ENCODE results near the gene HOXA10.

The HOXA10 gene

GRCh38 chr7:27165089-27165995 is 8.8 kb downstream of the HOXA10 start, which contains the start of gene HOXA9:
TSS of gene HOXA9 (minus strand) at chr7:27165537. CDS start at chr7:27165457, 80 bp downstream.
- no peak for DNase-seq

GRCh38 chr7:27164367-27165088 is 9.6 kb downstream of the HOXA10 start:
- DNase-seq: no peak

- no peak for DNase-seq
Observed at GRCh38 chr7:27164045-27164366, 10.1 kb downstream of the HOXA10 start.

GRCh38 chr7:27163288-27164044 is 10.7 kb downstream of the HOXA10 start:
- DNase-seq: no peak

- DNase-seq: no peak
Observed at GRCh38 chr7:27162561-27163287, 11.4 kb downstream of the HOXA10 start.

GRCh38 chr7:27161721-27162560 is 12.2 kb downstream of the HOXA10 start:
- DNase-seq: no peak

GRCh38 chr7:27161214-27161720 is 12.9 kb downstream of the HOXA10 start:
- no peak for DNase-seq

GRCh38 chr7:27160546-27161213 is 13.4 kb downstream of the HOXA10 start:
- peak; percentile 71 to 74 for DNase-seq

GRCh38 chr7:27160145-27160545 is 14.0 kb downstream of the HOXA10 start:
- DNase-seq: no peak

GRCh38 chr7:27159266-27160144 is 14.6 kb downstream of the HOXA10 start:
- DNase-seq: no peak

- DNase-seq: no peak
Observed at GRCh38 chr7:27158436-27159265, 15.5 kb downstream of the HOXA10 start.

- no peak for DNase-seq
Observed at GRCh38 chr7:27157702-27158431, 16.3 kb downstream of the HOXA10 start.

GRCh38 chr7:27156916-27157701 is 17.0 kb downstream of the HOXA10 start:
- no peak for DNase-seq

GRCh38 chr7:27156508-27156898 is 17.6 kb downstream of the HOXA10 start, which contains the start of gene HOXA7:
TSS of gene HOXA7 (minus strand) at chr7:27156675. CDS start at chr7:27156545, 130 bp downstream.
- peak; percentile 48 to 75 for DNase-seq

- DNase-seq: peak in 1 of 2 experiments; percentile 41
Observed at GRCh38 chr7:27155816-27156507, 18.2 kb downstream of the HOXA10 start.
